ENCODE data around the gene DIP2C.
"Not testable (repeated sequence)": the region's sequence is repeated elsewhere in the genome, so short reads cannot be mapped to it uniquely, and the experiment has no call there.

The DIP2C gene

GRCh38 chr10:472241-472910 is 217.1 kb downstream of the DIP2C start:
- no peak for DNase-seq

GRCh38 chr10:470339-471003 is 219.0 kb downstream of the DIP2C start:
- DNase-seq: no peak

DNA sequence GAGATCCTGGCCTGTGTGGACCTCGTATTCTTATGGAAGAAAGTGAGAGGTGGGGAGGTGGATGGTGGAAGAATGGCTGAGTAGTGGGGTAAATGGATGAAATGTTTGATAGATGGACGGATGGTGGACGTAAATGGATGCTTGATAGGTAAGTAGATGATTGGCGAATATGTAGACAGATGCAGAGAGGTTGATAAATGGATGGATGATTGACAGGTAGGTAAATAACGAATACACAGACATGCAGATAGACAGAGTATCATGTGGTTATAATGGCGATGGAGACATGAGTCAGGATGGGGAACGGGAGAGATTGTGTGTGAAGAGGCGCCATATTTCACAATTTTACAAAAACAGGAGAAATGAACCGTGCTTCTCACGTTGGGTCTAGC is 219.5 kb downstream of the DIP2C start:
- DNase-seq: no peak

DNA sequence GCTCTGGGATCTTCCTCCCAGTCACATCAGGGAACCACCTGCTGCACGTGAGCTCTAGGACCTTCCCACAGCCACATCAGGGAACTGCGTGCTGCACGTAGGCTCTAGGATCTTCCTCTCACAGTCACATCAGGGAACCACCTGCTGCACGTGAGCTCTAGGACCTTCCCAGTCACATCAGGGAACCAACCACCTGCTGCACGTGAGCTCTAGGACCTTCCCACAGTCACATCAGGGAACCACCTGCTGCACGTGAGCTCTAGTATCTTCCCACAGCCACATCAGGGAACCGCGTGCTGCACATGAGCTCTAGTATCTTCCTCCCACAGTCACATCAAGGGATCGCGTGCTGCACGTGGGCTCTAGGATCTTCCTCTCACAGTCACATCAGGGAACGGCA is 229.7 kb downstream of the DIP2C start:
- DNase-seq: no peak

- no peak for DNase-seq
These were observed 231.0 kb downstream of the DIP2C start for GRCh38 chr10:458421-458851.

- DNase-seq: no peak
These were observed 233.0 kb downstream of the DIP2C start for GRCh38 chr10:456486-456885.

DNA sequence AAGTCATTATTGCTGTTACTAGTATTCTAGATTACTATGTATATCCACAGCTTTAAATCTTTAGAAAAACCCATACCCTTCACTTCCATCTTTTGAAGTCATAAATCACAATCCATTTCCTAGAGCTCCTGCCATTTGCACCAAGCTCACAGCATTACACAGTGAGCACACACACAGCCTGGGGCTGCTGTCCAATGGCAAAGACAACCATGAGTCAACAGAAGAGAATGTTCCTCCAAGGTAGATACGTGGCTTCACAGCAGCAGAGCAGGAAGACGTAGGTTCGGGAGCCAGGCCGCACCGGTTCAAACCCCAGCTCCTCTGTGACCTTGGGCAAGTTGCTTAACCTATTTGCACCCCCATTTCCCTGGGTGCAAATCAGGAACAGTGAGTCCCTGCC is 234.6 kb downstream of the DIP2C start:
- no peak for DNase-seq

- no peak for DNase-seq
These were observed 235.8 kb downstream of the DIP2C start for GRCh38 chr10:453647-454046.

- no peak for DNase-seq
These were observed 236.7 kb downstream of the DIP2C start for GRCh38 chr10:452512-453426.

GRCh38 chr10:451856-452255 is 237.6 kb downstream of the DIP2C start:
- no peak for DNase-seq

GRCh38 chr10:451021-451471 is 238.4 kb downstream of the DIP2C start:
- DNase-seq: peak; percentile 12

GRCh38 chr10:450463-450862 is 239.0 kb downstream of the DIP2C start:
- no peak for DNase-seq

DNA sequence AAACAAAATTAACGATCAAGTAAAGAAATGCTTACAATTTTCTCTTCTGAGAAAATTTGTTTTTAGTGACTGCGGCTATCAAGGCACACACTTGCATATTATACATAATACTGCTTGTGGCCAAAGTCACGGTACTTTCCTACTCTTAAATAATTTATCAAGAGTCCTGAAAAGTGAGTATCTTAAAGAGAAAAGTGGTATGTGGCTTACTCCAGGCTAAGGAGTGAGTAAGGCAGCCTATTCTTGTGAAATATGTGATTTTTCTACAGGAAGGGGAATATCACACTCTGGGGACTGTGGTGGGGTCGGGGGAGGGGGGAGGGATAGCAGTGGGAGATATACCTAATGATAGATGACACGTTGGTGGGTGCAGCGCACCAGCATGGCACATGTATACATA is 240.1 kb downstream of the DIP2C start:
- DNase-seq: not testable (repeated sequence)

DNA sequence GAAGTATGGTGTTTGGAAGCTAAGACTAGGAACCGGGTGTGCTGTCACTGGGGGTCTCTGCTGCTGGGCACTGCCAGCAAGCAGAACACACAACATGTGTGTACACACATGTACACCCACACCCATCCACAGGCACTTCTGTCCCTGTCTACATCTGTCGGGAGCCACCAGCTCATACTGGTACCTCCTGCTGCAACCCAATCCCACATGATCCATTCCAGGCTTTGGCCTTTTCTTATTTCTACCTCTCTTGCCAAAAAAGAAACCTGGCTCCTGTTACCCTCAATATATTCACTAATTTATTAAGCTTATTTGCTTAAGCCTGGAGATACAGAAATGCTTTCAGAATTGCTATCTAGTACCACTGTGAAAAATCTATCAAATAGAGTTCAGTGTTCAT is 246.0 kb downstream of the DIP2C start:
- no peak for DNase-seq

GRCh38 chr10:442209-442608 is 247.3 kb downstream of the DIP2C start:
- no peak for DNase-seq

DNA sequence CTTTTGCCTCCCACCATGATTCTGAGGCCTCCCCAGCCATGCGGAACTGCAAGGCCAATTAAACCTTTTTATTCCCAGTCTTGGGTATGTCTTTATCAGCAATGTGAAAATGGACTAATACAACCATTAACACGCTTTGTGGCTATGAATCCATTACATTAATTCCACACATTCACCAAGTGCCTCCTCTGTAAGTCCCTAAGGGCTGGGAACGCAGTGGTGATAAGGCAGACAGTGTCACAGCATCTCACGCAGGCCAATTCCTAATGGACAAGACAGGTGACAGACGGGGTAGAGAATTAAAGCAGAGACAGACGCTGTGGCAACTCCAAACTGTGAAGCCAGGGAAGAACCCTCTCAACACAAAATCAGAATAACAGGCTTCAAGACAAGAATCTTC is 247.8 kb downstream of the DIP2C start:
- DNase-seq: no peak

- DNase-seq: no peak
These were observed 249.3 kb downstream of the DIP2C start for GRCh38 chr10:440127-440526.

DNA sequence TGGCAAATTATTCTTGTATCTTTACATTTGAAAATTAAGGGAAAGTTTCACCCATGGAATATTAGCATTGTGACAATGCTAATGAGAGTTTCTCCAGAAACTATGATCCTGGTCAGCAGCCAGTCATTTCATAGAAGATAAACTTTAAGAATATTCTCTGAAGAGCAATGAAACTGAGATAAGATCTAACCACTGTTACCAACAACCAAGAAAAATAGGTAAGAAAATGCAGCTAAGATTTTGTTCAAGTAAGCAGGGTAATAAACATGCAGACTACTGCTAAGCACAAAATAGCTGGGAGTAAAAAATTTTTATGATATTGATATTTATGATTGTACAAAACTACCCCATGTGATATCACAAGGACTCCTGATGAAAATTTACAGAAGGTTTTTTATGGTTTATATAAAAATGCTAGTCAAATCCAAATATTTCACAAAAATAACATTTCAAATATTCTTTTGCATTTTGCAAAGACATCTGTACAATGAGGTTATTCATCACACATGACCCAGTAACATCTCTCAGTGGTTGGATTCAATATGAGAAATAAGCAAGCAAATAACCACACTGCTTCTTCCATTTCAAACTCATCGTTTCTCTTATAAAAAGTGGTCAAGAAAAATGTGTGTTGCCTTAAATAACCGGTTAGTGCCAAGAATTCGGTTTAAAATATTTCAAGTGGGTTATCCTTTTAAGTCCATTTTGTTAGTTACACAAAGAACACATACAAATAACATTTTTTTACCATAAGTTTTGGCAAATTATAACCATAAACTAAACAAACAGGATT is 251.6 kb downstream of the DIP2C start:
- no peak for DNase-seq

- no peak for DNase-seq
These were observed 252.4 kb downstream of the DIP2C start for GRCh38 chr10:436911-437665.

- no peak for DNase-seq
These were observed 253.3 kb downstream of the DIP2C start for GRCh38 chr10:436013-436697.

DNA sequence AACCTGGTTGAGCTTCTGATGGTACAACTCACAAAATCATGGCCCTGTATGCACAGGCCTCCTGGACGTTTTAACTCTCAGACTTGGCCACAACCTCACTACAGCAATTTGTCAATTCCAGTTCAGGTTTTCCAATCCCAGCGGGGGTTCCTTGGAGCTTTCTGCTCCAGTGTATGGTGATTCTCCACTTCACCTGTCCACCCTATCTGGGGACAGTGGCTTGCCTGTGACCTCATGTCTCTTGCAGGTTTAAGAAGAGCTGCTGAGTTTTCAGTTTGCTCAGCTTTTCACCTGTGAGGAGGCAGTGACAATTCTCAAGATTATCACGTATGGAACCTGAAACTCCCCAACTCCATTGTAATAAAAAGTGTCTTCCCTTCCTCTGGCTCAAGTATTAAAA is 254.1 kb downstream of the DIP2C start:
- no peak for DNase-seq

Measured in hematopoietic multipotent progenitor cell treated with erythropoietin and hydrocortisone succinate and interleukin-3 and kit ligand, for 6 days (in vitro differentiated cells).